Heart left ventricle (tissue), 16 donors: ENCODE measurements around the gene PTP4A1. TPM values are rescaled to one million over a fixed set of nuclear protein-coding genes. Genes with fewer than 3 reads are reported as not detected.

Experiments
- ATAC-seq, 4 donors: fragments of 200-7000 bp; cut with Tn5 transposase; one replicate each; pipeline ENCODE4 v1.9.1; 2020 to 2022; ENCODE audit warnings: moderate library complexity in 4 of 4, mild to moderate bottlenecking in 3 of 4, moderate number of reproducible peaks in 1 of 4
- DNase-seq, 5 donors: peaks; one replicate each; pipeline ENCODE4 v3.0.0-alpha.2; 2020
- H3K27ac ChIP-seq, 12 donors: fragments of 200-600 bp; sonication (generic) in 4 of 12; one replicate each; pipeline versions ENCODE4 v1.5.0 to v1.8.0; 2016 to 2022; ENCODE audit warnings: mild to moderate bottlenecking in 2 of 12
- H3K27me3 ChIP-seq, 9 donors: fragments of 200-600 bp; sonication (generic) in 2 of 9; one replicate each; pipeline versions ENCODE4 v1.5.1 to v1.8.0; 2016 to 2022; ENCODE audit warnings: mild to moderate bottlenecking in 3 of 9
- H3K36me3 ChIP-seq, 9 donors: fragments of 200-600 bp; sonication (generic) in 2 of 9; one replicate each; pipeline versions ENCODE4 v1.5.0 to v1.8.0; 2018 to 2022; ENCODE audit warnings: mild to moderate bottlenecking in 2 of 9
- H3K4me1 ChIP-seq, 12 donors: fragments of 200-600 bp; sonication (generic) in 4 of 12; one replicate each; pipeline versions ENCODE4 v1.5.0 to v1.8.0; 2016 to 2022; ENCODE audit warnings: mild to moderate bottlenecking in 3 of 12
- H3K4me3 ChIP-seq, 12 donors: fragments of 200-600 bp; sonication (generic) in 4 of 12; one replicate each; pipeline versions ENCODE4 v1.5.0 to v1.8.0; 2017 to 2022; ENCODE audit warnings: mild to moderate bottlenecking in 9 of 12, moderate library complexity in 4 of 12
- H3K9me3 ChIP-seq, 12 donors: fragments of 200-600 bp; sonication (generic) in 4 of 12; one replicate each; pipeline versions ENCODE4 v1.5.0 to v1.8.0; 2016 to 2022; ENCODE audit warnings: mild to moderate bottlenecking in 1 of 12
- POLR2A ChIP-seq, 2 donors: fragments of 450-650 bp; IDR thresholded peaks; one replicate each; pipeline ENCODE4 v1.6.1; 2017; ENCODE audit warnings: antibody characterized with exemption in 2 of 2, mild to moderate bottlenecking in 2 of 2, moderate library complexity in 2 of 2
- WGBS, 4 donors: extraction: QIAGEN DNeasy Blood & Tissue Kit in 2 of 4; methylation state at CpG; one replicate each; pipeline versions ENCODE4 v1.1.5 to v1.1.7; 2013 to 2018; 5-methylcytosine and 5-hydroxymethylcytosine counted together
- intact Hi-C, 10 donors: fragments of 100-400 bp; cut with DNase I; formaldehyde crosslinking; loops; one replicate each; pipeline versions ENCODE4 v1.11.1 to v1.14.2; 2022
- polyA plus RNA-seq, 2 donors: library from polyadenylated mRNA; stranded (reverse); fragments of 200-250 nt; gene quantifications; one replicate each; pipeline ENCODE4 v1.2.3, GENCODE V29; 2013
- total RNA-seq, 9 donors: library from RNA; depleted of rRNA in 2 of 9; stranded (reverse); fragments of >200 nt in 2 of 9; fragmentation: NEBNext Ultra II Directional in 3 of 9; extraction: Animal tissue kit (Norgen Biotek cat#: 25700) in 3 of 9; gene quantifications; one replicate each; pipeline versions ENCODE4 v1.1.0 to v1.2.4, GENCODE V29; 2016 to 2023
- TF ChIP-seq, protein P1 (sequence below), 12 donors: fragments of 200-600 bp; sonication (generic) in 4 of 12; IDR thresholded peaks; one replicate each; pipeline versions ENCODE4 v1.5.0 to v1.8.0; 2018 to 2022; ENCODE audit warnings: antibody characterized with exemption in 12 of 12, mild to moderate bottlenecking in 5 of 12
- donor health status: ischemic (EF 13 %, LVEDD 7.1; RV severe dilation, severe dysfunction).
- donor health status: healthy with polysubstance abuse.
- donor health status: DM: no; HTN: yes; CAD: no.
- donor health status: DM: no; HTN: no; CAD: no.
- donor health status: ischemic (EF 25% LVEDD 6.9; RV normal size, moderate dysfunction).
- donor health status: ischemic (EF 25% LVEDD 5.7; RV mildly dilated, moderate dysfunction).
- donor health status: healthy.
- donor health status: DM: yes; HTN: yes; CAD: no.
- donor health status: ischemic (EF 35%, LVEDD 5.7; RV mildly dilated, moderate dysfunction).
- donor health status: nonischemic (EF 11% LVEDD 7.7; RV severe dilation, severe dysfunction).
- donor health status: DM: yes; HTN: yes; CAD: no.
- donor health status: PGD.
- donor health status: ischemic (EF 29% LVEDD 5.4; RV normal size, mild dysfunction).
- donor health status: nonischemic (EF 23%, LVEDD 6.1; RV moderate dilation, normal function).

The PTP4A1 gene
- total and polyA plus RNA-seq, 11 donors = 6.3 to 73.5 (median 40.6) TPM

DNA sequence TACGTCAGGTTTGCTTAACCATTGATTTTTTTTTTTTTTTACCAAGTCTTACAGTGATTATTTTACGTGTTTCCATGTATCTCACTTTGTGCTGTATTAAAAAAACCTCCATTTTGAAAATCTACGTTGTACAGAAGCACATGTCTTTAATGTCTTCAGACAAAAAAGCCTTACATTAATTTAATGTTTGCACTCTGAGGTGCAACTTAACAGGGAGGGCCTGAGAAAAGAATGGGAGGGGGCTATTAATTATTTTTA, 8.4 kb downstream of the PTP4A1 start:
- ATAC-seq (no peak), DNase-seq (no peak)
- no peak overlapping the region for H3K27ac ChIP-seq
- no peak overlapping the region for H3K4me3 ChIP-seq
- peaks cover 3 to 79% (median 63%) of the 10 kb centered on the region in 9 donors for H3K36me3 ChIP-seq
- H3K27me3 ChIP-seq = no peaks in the 10 kb centered on the region
- intact Hi-C loops = no loop called here
- no peaks in the 10 kb centered on the region for H3K9me3 ChIP-seq
- WGBS, 4 donors = 87 to 91% (median 88%) methylated on average over 3 of the region's 3 CpGs
- no peak for TF ChIP-seq POLR2A (IDR thresholded peaks at IDR 0.05)
- TF ChIP-seq, protein P1, sequence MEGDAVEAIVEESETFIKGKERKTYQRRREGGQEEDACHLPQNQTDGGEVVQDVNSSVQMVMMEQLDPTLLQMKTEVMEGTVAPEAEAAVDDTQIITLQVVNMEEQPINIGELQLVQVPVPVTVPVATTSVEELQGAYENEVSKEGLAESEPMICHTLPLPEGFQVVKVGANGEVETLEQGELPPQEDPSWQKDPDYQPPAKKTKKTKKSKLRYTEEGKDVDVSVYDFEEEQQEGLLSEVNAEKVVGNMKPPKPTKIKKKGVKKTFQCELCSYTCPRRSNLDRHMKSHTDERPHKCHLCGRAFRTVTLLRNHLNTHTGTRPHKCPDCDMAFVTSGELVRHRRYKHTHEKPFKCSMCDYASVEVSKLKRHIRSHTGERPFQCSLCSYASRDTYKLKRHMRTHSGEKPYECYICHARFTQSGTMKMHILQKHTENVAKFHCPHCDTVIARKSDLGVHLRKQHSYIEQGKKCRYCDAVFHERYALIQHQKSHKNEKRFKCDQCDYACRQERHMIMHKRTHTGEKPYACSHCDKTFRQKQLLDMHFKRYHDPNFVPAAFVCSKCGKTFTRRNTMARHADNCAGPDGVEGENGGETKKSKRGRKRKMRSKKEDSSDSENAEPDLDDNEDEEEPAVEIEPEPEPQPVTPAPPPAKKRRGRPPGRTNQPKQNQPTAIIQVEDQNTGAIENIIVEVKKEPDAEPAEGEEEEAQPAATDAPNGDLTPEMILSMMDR (IDR thresholded peaks at IDR 0.05) = no peak
- peaks cover 0 to 15% (median 0%) of the 10 kb centered on the region in 12 donors for H3K4me1 ChIP-seq

DNA sequence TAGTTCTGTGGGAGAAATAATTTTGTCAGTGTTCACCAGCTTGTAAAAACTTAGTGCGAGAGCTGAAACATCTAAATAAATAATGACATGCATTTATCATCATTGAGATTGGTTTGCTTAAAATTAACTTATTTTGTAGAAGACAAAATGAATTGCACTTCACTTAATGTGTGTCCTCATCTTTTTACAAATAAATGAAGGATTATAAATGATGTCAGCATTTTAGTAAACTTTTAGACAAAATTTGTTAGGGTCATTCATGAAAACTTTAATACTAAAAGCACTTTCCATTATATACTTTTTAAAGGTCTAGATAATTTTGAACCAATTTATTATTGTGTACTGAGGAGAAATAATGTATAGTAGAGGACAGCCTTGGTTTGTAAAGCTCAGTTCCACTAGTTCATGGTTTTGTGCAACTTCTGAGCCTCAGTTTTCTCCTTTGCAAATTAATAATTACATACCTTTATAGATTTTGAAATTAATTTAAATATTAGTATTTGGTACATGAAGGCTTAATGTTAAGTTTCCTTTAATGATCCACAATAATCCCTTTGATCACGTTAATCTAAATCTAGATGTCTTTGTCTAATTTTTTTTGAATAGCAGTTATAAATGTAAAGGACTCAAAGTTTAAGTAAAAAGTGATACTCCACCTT, 9.2 kb downstream of the PTP4A1 start:
- TF ChIP-seq POLR2A (IDR thresholded peaks at IDR 0.05) = no peak
- TF ChIP-seq, protein P1 (IDR thresholded peaks at IDR 0.05) = no peak
- Histone ChIP-seq H3K27ac (no peak overlapping the region), H3K9me3 (no peaks in the 10 kb centered on the region), H3K4me3 (no peak overlapping the region), H3K27me3 (no peaks in the 10 kb centered on the region), H3K36me3 (peaks cover 3 to 75% (median 60%) of the 10 kb centered on the region in 9 donors), H3K4me1 (peaks cover 0 to 8% (median 0%) of the 10 kb centered on the region in 12 donors)
- WGBS, 4 donors = 97 to 98% (median 97%) methylated on average over 2 of the region's 2 CpGs
- intact Hi-C loops = no loop called here
- DNase-seq = no peak
- no peak for ATAC-seq

DNA sequence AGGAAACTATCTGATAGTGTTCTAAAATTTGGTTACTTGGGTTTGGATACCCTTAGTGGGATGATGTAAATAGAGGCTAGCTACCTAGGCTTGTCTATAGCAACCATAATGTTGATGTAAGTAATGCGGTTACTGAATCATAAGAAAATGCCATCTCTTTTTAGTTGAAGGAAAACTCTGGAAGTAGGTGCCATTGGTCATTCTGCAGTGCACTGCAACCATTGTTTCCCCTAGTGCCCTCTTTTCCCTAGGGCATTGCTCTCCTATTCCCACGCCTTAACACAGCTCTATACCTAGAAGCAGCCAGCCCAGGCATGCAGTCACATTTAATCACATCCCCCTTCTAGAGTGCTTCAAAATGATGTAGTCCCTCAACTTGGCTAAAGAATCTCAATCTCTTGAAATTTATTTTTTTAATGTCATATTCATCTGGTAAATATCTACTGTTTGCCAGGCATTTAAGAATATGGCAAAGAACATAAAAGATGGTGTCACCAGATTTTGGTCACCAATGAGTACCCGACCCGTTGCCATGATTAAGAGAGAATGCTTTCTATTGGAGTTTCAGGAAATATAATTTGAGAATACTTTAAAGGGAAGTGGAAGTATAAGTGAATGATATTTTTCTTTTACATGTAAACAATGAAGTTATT, 10.4 kb downstream of the PTP4A1 start:
- WGBS, 4 donors = 72 to 97% (median 88%) methylated on average over 4 of the region's 4 CpGs
- Histone ChIP-seq H3K4me3 (no peak overlapping the region), H3K36me3 (peaks cover 3 to 63% (median 48%) of the 10 kb centered on the region in 9 donors)

DNA sequence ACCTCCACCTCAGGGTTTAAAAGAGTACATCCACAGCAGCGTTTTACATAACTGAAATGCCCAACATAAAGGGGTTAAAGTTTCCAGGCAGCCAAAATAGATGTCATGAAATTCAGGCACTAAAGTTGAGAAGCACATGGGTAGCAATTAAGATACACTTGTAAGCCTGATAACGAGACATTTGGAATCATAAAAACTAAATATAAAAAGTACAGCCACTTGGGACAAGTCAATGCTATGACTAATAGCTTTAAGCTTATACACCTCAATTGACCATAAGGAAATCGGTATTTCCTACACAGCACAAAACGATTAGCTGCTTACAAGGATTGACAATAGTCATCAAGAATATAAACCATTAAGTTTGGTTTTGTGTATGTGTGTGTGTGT, 11.8 kb downstream of the PTP4A1 start:
- H3K27ac ChIP-seq = no peak overlapping the region
- no peaks in the 10 kb centered on the region for H3K9me3 ChIP-seq
- no peaks in the 10 kb centered on the region for H3K27me3 ChIP-seq
- peaks cover 3 to 49% (median 34%) of the 10 kb centered on the region in 9 donors for H3K36me3 ChIP-seq
- peaks cover 0 to 6% (median 0%) of the 10 kb centered on the region in 12 donors for H3K4me1 ChIP-seq
- 41 to 55% (median 49%) methylated on average over 4 of the region's 4 CpGs for WGBS, 4 donors
- ATAC-seq (peak; percentile 57 to 64 (median 59)), DNase-seq (no peak)
- H3K4me3 ChIP-seq = no peak overlapping the region
- intact Hi-C loops = no loop called here
- TF ChIP-seq, protein P1 (IDR thresholded peaks at IDR 0.05) = no peak
- TF ChIP-seq POLR2A (IDR thresholded peaks at IDR 0.05) = no peak

More for the DNA sequence above, 10.4 kb downstream of the PTP4A1 start:
- Histone ChIP-seq H3K27ac (no peak overlapping the region), H3K9me3 (no peaks in the 10 kb centered on the region), H3K27me3 (no peaks in the 10 kb centered on the region), H3K4me1 (peaks cover 0 to 6% (median 0%) of the 10 kb centered on the region in 12 donors)
- intact Hi-C loops = no loop called here
- no peak for TF ChIP-seq POLR2A (IDR thresholded peaks at IDR 0.05)
- TF ChIP-seq, protein P1 (IDR thresholded peaks at IDR 0.05) = no peak
- no peak for DNase-seq
- no peak for ATAC-seq
